Astrocyte (in vitro differentiated cells and primary cell): Measurements from ENCODE around the gene RMRP. TPM values are rescaled to one million over a fixed set of nuclear protein-coding genes. Genes with fewer than 3 reads are reported as not detected.

Source experiments
- DNase-seq: peaks from one replicate; pipeline ENCODE4 v3.0.0-alpha.2; 2010; ENCODE audit warnings: low read depth
- FAIRE-seq: peaks from 2 replicates; lab custom pipeline; 2011; peaks lifted over from hg19 to GRCh38; lab: Jason Lieb, UNC
- H2AFZ ChIP-seq: 2 replicates; pipeline ENCODE4 v1.6.0; 2012; ENCODE audit warnings: low read depth, low read length, inconsistent platforms
- H3K27ac ChIP-seq: 2 replicates; pipeline ENCODE4 v1.5.1; 2011; ENCODE audit warnings: low read depth, low read length, inconsistent platforms
- H3K27me3 ChIP-seq: 2 replicates; pipeline ENCODE4 v1.6.0; 2011; ENCODE audit warnings: low read length, inconsistent platforms; ENCODE audit not compliant: insufficient read depth
- H3K36me3 ChIP-seq: 2 replicates; pipeline ENCODE4 v1.5.1; 2011; ENCODE audit warnings: low read length, inconsistent platforms; ENCODE audit not compliant: insufficient read depth
- H3K4me1 ChIP-seq: 2 replicates; pipeline ENCODE4 v1.5.1; 2011; ENCODE audit warnings: low read length, inconsistent platforms; ENCODE audit not compliant: insufficient read depth
- H3K4me2 ChIP-seq: 2 replicates; pipeline ENCODE4 v1.6.0; 2012; ENCODE audit warnings: low read length, inconsistent platforms
- H3K4me3 ChIP-seq: 2 replicates; pipeline ENCODE4 v1.5.1; 2011; ENCODE audit warnings: low read depth, mild to moderate bottlenecking, low read length, inconsistent platforms; ENCODE audit not compliant: insufficient read depth
- H3K79me2 ChIP-seq: 2 replicates; pipeline ENCODE4 v1.6.0; 2012; ENCODE audit warnings: mild to moderate bottlenecking, low read length, inconsistent platforms; ENCODE audit not compliant: insufficient read depth
- H3K9ac ChIP-seq: 2 replicates; pipeline ENCODE4 v1.6.0; 2012; ENCODE audit warnings: mild to moderate bottlenecking, low read length, inconsistent platforms
- H3K9me3 ChIP-seq: 2 replicates; pipeline ENCODE4 v1.5.1; 2012; ENCODE audit warnings: low read depth, mild to moderate bottlenecking, low read length, inconsistent platforms; ENCODE audit not compliant: insufficient read depth
- H4K20me1 ChIP-seq: 2 replicates; pipeline ENCODE4 v1.6.0; 2012; ENCODE audit warnings: low read length, inconsistent platforms; ENCODE audit not compliant: insufficient read depth
- H3K27ac Mint-ChIP-seq: one replicate; pipeline ENCODE4 v1.8.0; 2021; ENCODE audit warnings: mild to moderate bottlenecking, mixed read lengths; ENCODE audit not compliant: unreplicated experiment
- H3K27me3 Mint-ChIP-seq: one replicate; pipeline ENCODE4 v1.8.0; 2021; ENCODE audit warnings: low read depth, mixed read lengths; ENCODE audit not compliant: unreplicated experiment
- H3K36me3 Mint-ChIP-seq: one replicate; pipeline ENCODE4 v1.8.0; 2021; ENCODE audit warnings: low read depth, mixed read lengths; ENCODE audit not compliant: unreplicated experiment
- H3K4me1 Mint-ChIP-seq: one replicate; pipeline ENCODE4 v1.8.0; 2021; ENCODE audit warnings: low read depth, mixed read lengths; ENCODE audit not compliant: unreplicated experiment
- H3K4me3 Mint-ChIP-seq: one replicate; pipeline ENCODE4 v1.8.0; 2021; ENCODE audit warnings: mild to moderate bottlenecking, moderate library complexity, mixed read lengths; ENCODE audit not compliant: unreplicated experiment
- H3K9me3 Mint-ChIP-seq: one replicate; pipeline ENCODE4 v1.8.0; 2021; ENCODE audit warnings: mild to moderate bottlenecking, mixed read lengths; ENCODE audit not compliant: unreplicated experiment
- CTCF ChIP-seq: IDR thresholded peaks from 2 replicates; pipeline ENCODE4 v1.5.1; 2011; ENCODE audit warnings: low read depth, mild to moderate bottlenecking, inconsistent platforms, low read length, moderate library complexity; ENCODE audit not compliant: insufficient read depth
- EZH2 ChIP-seq: IDR thresholded peaks from 2 replicates; pipeline ENCODE4 v1.6.1; 2012; ENCODE audit warnings: mild to moderate bottlenecking, low read length, inconsistent platforms; ENCODE audit not compliant: insufficient read depth
- total RNA-seq: library from RNA; stranded (reverse); gene quantifications from 2 replicates; pipeline ENCODE4 v1.2.1, GENCODE V29; 2021

Gene RMRP
- total RNA-seq, 1 donor from 2014 or later: 13,402 TPM

GRCh38 chr9:35700942-35701341 lies 43.1 kb upstream of the RMRP start:
- H3K36me3 ChIP-seq: peaks cover 96% of the 10 kb centered on the region
- FAIRE-seq: no peak

GRCh38 chr9:35700031-35700430 lies 42.2 kb upstream of the RMRP start:
- H3K36me3 Mint-ChIP-seq: peaks cover 39% of the 10 kb centered on the region
- peaks cover 2% of the 10 kb centered on the region for H3K4me1 Mint-ChIP-seq
- Histone ChIP-seq H3K36me3 (peaks cover 91% of the 10 kb centered on the region), H3K9ac (no peak overlapping the region), H3K27ac (no peak overlapping the region), H3K79me2 (peaks cover 36% of the 10 kb centered on the region), H3K27me3 (no peaks in the 10 kb centered on the region), H3K9me3 (no peaks in the 10 kb centered on the region), H3K4me2 (no peak overlapping the region), H4K20me1 (peaks cover 88% of the 10 kb centered on the region), H3K4me3 (no peak overlapping the region), H2AFZ (no peak overlapping the region), H3K4me1 (peaks cover 10% of the 10 kb centered on the region)
- no peak overlapping the region for H3K4me3 Mint-ChIP-seq
- DNase-seq: no peak
- H3K9me3 Mint-ChIP-seq: no peaks in the 10 kb centered on the region
- FAIRE-seq: no peak
- TF ChIP-seq CTCF (no peak), EZH2 (no peak)
- no peaks in the 10 kb centered on the region for H3K27me3 Mint-ChIP-seq
- no peak overlapping the region for H3K27ac Mint-ChIP-seq

More at GRCh38 chr9:35700942-35701341, 43.1 kb upstream of the RMRP start:
- Mint-ChIP-seq H3K9me3 (no peaks in the 10 kb centered on the region), H3K4me3 (no peak overlapping the region), H3K27me3 (no peaks in the 10 kb centered on the region), H3K4me1 (peaks cover 2% of the 10 kb centered on the region), H3K36me3 (peaks cover 37% of the 10 kb centered on the region), H3K27ac (no peak overlapping the region)
- no peak for DNase-seq
- Histone ChIP-seq H3K4me3 (no peak overlapping the region), H3K9ac (no peak overlapping the region), H3K27me3 (no peaks in the 10 kb centered on the region), H3K4me1 (peaks cover 4% of the 10 kb centered on the region), H3K9me3 (no peaks in the 10 kb centered on the region), H4K20me1 (peaks cover 92% of the 10 kb centered on the region), H2AFZ (no peak overlapping the region), H3K27ac (no peak overlapping the region), H3K79me2 (peaks cover 42% of the 10 kb centered on the region), H3K4me2 (no peak overlapping the region)
- TF ChIP-seq EZH2 (no peak), CTCF (no peak)

- Mint-ChIP-seq H3K36me3 (peaks cover 27% of the 10 kb centered on the region), H3K9me3 (no peaks in the 10 kb centered on the region), H3K27me3 (no peaks in the 10 kb centered on the region), H3K4me3 (no peak overlapping the region), H3K27ac (no peak overlapping the region), H3K4me1 (peaks cover 2% of the 10 kb centered on the region)
- Histone ChIP-seq H2AFZ (no peak overlapping the region), H4K20me1 (peaks cover 71% of the 10 kb centered on the region), H3K9me3 (no peaks in the 10 kb centered on the region), H3K4me3 (no peak overlapping the region), H3K27me3 (no peaks in the 10 kb centered on the region), H3K4me1 (peaks cover 13% of the 10 kb centered on the region), H3K4me2 (no peak overlapping the region), H3K9ac (no peak overlapping the region), H3K36me3 (peaks cover 73% of the 10 kb centered on the region), H3K27ac (no peak overlapping the region), H3K79me2 (peaks cover 23% of the 10 kb centered on the region)
- no peak for TF ChIP-seq EZH2
- TF ChIP-seq CTCF: no peak
- no peak for DNase-seq
- no peak for FAIRE-seq
These were observed 40.4 kb upstream of the RMRP start for GRCh38 chr9:35698231-35698630.
